GM12874 (cell line): ENCODE measurements around the gene SCN11A.

ENCODE experiments used
- TF ChIP-seq, protein P1 (sequence below): IDR thresholded peaks from 2 replicates; pipeline ENCODE4 v1.5.1; 2011; ENCODE audit warnings: low read depth, mild to moderate bottlenecking, control low read depth, low read length, moderate library complexity; ENCODE audit not compliant: insufficient read depth

The SCN11A gene

DNA sequence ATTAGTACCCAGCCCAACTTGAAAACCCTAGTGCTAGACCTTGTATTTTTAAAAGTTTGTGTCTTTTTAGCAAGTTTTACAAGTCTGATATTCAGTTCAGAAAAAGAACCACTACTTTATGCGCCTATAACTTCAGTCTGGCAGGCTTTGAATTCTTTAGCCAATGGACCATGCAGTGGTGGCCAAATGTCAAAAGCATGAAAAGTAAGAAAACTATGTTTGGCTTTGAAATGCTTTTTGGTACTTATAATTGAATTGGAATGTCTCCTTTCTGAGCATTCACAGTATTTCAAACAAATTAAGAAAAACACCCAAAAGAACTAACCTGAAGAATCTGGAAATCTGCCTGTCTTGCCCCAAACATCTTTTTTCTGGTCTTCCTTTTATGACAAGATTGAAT is 12.9 kb upstream of the SCN11A start:
- TF ChIP-seq, protein P1, sequence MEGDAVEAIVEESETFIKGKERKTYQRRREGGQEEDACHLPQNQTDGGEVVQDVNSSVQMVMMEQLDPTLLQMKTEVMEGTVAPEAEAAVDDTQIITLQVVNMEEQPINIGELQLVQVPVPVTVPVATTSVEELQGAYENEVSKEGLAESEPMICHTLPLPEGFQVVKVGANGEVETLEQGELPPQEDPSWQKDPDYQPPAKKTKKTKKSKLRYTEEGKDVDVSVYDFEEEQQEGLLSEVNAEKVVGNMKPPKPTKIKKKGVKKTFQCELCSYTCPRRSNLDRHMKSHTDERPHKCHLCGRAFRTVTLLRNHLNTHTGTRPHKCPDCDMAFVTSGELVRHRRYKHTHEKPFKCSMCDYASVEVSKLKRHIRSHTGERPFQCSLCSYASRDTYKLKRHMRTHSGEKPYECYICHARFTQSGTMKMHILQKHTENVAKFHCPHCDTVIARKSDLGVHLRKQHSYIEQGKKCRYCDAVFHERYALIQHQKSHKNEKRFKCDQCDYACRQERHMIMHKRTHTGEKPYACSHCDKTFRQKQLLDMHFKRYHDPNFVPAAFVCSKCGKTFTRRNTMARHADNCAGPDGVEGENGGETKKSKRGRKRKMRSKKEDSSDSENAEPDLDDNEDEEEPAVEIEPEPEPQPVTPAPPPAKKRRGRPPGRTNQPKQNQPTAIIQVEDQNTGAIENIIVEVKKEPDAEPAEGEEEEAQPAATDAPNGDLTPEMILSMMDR, result no peak

DNA sequence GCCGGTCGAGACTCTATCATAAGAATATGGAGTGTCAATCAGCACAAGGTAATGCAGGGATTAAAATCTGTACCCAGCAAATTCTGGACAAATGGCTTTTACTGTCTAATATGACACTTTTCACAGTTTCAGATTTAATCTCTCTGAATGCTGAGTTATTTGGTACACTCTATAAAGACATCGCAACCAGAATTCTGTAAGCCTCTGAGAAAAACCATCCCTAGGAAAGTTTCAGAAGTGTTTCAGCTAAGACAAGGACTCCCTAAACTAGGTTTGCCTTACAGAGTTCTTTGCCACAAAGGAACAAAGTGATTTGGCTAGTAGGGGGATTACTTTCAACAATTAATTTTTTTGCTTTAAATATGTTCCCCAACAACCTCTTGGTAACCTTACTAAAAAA is 11.4 kb upstream of the SCN11A start:
- TF ChIP-seq, protein P1, result no peak

DNA sequence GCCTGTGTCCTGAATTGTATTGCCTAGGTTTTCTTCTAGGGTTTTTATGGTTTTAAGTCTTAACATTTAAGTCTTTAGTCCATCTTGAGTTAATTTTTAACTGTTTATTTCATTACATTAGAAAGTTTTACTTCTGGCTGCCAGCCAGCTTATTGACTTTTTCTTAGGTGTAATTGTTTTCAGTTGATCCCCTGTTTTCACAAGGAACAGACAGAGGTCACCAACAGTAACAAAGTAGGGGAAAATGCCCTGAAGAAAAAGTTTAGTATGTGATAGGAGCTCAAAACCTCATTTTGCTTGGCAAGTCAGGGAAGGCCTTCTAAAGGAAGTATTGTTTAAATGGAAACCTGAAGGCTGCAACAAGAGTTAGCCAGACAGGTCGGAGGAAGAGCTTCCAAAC is 10.4 kb upstream of the SCN11A start:
- TF ChIP-seq, protein P1, result no peak

DNA sequence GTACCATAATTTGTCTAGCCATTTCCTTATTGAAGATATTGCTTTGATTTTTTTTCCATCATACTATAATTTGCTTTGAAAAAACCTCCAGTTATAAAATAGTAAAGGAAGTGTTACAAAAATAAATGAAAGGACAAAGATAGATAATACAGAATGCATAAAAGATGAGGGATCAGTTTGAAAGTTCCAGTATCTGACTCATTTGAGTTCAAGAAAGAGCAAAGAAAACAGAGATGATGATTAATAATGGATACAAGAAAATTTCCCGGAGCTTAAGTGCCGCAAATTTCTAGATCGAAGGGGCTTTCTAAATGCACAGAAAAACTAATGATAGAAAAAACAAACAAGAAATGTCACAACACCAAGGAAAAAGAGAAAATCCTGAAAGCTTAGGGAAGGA is 4.4 kb upstream of the SCN11A start:
- TF ChIP-seq, protein P1, result no peak

DNA sequence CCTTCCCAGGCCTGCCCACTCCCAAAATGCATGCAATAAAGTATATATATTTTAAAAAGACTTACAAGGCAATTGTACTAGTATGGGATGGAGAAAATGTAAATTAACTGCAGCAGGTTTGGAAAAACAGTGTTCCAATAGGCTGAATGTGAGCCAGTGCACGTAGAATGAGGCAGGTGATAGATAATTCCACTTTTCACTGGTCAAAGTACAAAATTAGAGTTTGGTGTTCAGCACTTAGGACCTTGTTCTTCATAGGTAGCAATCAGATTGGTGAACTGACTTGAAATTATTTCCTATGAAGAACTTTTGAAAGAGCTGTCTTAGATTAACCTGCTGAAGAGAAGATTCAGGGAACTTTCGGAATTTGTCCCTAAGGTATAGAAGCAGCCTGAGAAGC is 2.0 kb upstream of the SCN11A start:
- TF ChIP-seq, protein P1, result no peak

DNA sequence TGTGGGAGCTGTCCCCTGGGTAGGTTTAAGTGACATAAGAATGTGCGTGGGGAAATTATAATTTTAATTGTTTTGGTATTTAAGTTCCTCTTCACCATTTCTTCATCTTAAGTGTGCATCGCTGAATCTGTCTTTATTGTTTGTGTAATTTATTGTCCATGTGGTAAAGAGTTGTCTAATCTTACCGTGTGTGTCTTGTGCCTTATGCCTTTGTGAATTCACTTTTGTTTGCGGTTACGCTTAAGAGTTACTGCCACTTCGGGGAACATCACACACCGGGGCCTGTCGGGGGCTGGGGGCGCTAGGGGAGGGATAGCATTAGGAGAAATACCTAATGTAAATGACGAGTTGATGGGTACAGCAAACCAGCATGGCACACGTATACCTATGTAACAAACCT is 839 bp upstream of the SCN11A start:
- TF ChIP-seq, protein P1, result no peak

DNA sequence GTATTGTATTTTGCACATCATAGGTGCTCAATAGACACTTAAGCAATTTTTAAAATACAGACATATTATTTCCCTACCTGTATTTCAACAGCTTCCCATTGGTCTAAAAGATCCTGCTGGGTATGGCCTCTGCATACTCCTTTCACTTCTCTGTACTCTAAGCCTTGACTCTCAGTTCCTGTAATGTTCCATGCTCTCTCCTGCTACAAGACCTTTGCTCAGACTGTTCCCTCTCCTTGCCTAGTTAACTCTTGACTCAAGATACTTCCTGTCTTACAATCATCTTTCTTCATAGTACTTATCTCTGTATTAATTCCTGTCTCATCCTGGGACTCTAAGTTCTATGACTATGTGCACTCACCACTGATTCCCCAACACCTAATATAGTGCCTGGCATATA is 1.7 kb downstream of the SCN11A start:
- TF ChIP-seq, protein P1, result no peak

DNA sequence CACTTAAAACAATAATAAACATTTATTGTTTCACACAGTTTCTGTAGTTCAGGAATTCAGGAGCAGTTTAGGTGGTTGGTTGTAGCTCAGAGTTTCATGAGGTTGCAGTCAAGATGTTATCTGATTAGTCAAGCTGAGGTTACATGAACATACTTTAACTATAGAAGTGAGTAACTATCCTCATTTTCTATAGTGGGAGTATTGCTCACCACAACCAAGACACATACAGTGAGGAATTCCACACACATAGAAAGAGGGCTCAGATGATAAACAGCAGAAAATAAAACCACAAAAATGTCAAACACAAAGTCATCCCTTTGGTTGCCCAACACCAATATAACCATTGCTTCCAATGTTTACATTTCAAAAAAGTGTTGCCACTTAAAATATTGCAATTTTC is 13.6 kb downstream of the SCN11A start:
- TF ChIP-seq, protein P1, result no peak
